ENCODE results near the gene TECTA. TPM values are rescaled to one million over a fixed set of nuclear protein-coding genes. Genes with fewer than 3 reads are reported as not detected.

Gene TECTA
- total RNA-seq, result 1 to 10 TPM in 4 of 9 donors, under 1 TPM in 5; 0.48 to 1.3 (median 0.97) TPM
- under 1 TPM; 0.42 to 0.95 TPM for polyA plus RNA-seq
- long read RNA-seq, donor 1, result 0 reads
- long read RNA-seq, donor 2, result 0 reads
- long read RNA-seq, donor 3, result 0 reads

- TF ChIP-seq, protein P1, sequence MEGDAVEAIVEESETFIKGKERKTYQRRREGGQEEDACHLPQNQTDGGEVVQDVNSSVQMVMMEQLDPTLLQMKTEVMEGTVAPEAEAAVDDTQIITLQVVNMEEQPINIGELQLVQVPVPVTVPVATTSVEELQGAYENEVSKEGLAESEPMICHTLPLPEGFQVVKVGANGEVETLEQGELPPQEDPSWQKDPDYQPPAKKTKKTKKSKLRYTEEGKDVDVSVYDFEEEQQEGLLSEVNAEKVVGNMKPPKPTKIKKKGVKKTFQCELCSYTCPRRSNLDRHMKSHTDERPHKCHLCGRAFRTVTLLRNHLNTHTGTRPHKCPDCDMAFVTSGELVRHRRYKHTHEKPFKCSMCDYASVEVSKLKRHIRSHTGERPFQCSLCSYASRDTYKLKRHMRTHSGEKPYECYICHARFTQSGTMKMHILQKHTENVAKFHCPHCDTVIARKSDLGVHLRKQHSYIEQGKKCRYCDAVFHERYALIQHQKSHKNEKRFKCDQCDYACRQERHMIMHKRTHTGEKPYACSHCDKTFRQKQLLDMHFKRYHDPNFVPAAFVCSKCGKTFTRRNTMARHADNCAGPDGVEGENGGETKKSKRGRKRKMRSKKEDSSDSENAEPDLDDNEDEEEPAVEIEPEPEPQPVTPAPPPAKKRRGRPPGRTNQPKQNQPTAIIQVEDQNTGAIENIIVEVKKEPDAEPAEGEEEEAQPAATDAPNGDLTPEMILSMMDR (IDR thresholded peaks at IDR 0.05), result no peak
- no peak for TF ChIP-seq POLR2A (IDR thresholded peaks at IDR 0.05)
- Histone ChIP-seq H3K9me3 (no peaks in the 10 kb centered on the region), H3K27ac (no peak within 1 kb of the TSS), H3K4me3 (no peak within 1 kb of the TSS), H3K4me1 (peaks cover 0 to 18% (median 12%) of the 10 kb centered on the region in 12 donors), H3K36me3 (no peaks in the 10 kb centered on the region), H3K27me3 (no peaks in the 10 kb centered on the region)
- ATAC-seq, result no peak
- DNase-seq, result no peak
- intact Hi-C loops (cut with DNase I), result no loop called here
- WGBS, 4 donors, result 95 to 97% (median 96%) methylated on average over 2 of the region's 2 CpGs
These were observed at the start of gene TECTA for GRCh38 chr11:121100943-121101342. TSS of gene TECTA (plus strand) at chr11:121101243. CDS start at chr11:121102666, 1,423 bp downstream.

DNA sequence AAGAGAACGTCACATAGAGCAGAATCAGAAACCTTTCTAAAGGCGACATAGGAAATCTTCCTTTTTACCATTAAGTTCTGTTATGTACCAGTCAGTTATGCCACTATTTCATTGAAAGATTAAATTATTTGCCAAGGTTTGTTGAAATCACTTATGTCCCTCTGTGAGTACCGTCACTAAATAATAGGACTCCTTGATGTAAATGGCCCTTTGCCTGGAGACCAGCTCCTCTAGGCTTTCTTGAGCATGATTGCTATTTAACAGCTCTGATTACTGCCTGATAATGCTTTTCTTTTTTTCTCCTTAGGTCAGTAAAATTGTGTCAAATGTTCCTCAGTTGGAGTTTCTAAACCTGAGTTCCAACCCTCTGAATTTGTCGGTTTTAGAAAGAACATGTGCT lies 47.8 kb upstream of the TECTA start:
- Histone ChIP-seq H3K27me3 (no peaks in the 10 kb centered on the region), H3K36me3 (peaks cover 0 to 99% (median 60%) of the 10 kb centered on the region in 9 donors), H3K4me1 (no peaks in the 10 kb centered on the region), H3K4me3 (no peak overlapping the region), H3K9me3 (no peaks in the 10 kb centered on the region), H3K27ac (no peak overlapping the region)
- ATAC-seq (no peak), DNase-seq (no peak)
- intact Hi-C loops (cut with DNase I), result no loop called here
- WGBS, 4 donors, result 93 to 98% (median 96%) methylated on average over 4 of the region's 4 CpGs
- no peak for TF ChIP-seq POLR2A (IDR thresholded peaks at IDR 0.05)
- TF ChIP-seq, protein P1 (IDR thresholded peaks at IDR 0.05), result no peak

DNA sequence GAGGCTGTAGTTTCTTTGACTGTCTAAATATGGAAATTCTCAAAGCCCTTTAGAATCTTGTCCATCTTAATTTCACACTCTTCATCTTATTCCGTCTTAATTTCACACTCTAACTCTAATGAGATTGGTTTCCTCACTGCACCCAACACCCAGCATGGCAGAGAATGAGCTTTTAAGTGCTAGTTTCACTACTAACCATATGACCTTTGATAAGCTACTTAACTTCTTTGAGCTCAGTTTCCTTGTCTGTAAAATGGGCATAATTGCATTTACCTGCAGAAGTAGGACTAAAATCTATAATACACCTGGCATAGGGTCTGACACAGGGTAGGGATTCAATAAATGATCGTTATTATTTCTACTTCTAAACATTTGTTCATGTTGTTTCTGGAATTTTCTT lies 46.8 kb upstream of the TECTA start:
- TF ChIP-seq, protein P1 (IDR thresholded peaks at IDR 0.05), result no peak
- no peak for TF ChIP-seq POLR2A (IDR thresholded peaks at IDR 0.05)
- Histone ChIP-seq H3K36me3 (peaks cover 0 to 99% (median 64%) of the 10 kb centered on the region in 9 donors), H3K9me3 (no peaks in the 10 kb centered on the region), H3K27ac (no peak overlapping the region), H3K4me1 (peaks cover 0 to 1% (median 0%) of the 10 kb centered on the region in 12 donors), H3K27me3 (no peaks in the 10 kb centered on the region), H3K4me3 (no peak overlapping the region)
- intact Hi-C loops (cut with DNase I), result no loop called here
- ATAC-seq (no peak), DNase-seq (no peak)
- WGBS, 4 donors, result 94 to 99% (median 98%) methylated on average over 2 of the region's 2 CpGs

- Histone ChIP-seq H3K27me3 (no peaks in the 10 kb centered on the region), H3K27ac (no peak overlapping the region), H3K9me3 (no peaks in the 10 kb centered on the region), H3K4me1 (peaks cover 0 to 9% (median 0%) of the 10 kb centered on the region in 12 donors), H3K36me3 (peaks cover 0 to 99% (median 56%) of the 10 kb centered on the region in 9 donors), H3K4me3 (no peak overlapping the region)
- DNase-seq (no peak), ATAC-seq (no peak)
- 92 to 94% (median 94%) methylated on average over 3 of the region's 3 CpGs for WGBS, 4 donors
- TF ChIP-seq, protein P1 (IDR thresholded peaks at IDR 0.05), result no peak
- no peak for TF ChIP-seq POLR2A (IDR thresholded peaks at IDR 0.05)
- intact Hi-C loops (cut with DNase I), result no loop called here
These were observed 46.0 kb upstream of the TECTA start for GRCh38 chr11:121055076-121055475.

Data from heart left ventricle (tissue), 16 donors.